ENCODE data around the gene FAM124A.

FAM124A gene

GRCh38 chr13:51221674-51222036 lies 543 bp upstream of the FAM124A start:
- no peak for DNase-seq

GRCh38 chr13:51222686-51223559 lies 725 bp downstream of the FAM124A start:
- DNase-seq, result no peak

GRCh38 chr13:51223560-51224270 lies 1.5 kb downstream of the FAM124A start:
- no peak for DNase-seq

GRCh38 chr13:51225029-51225428 lies 2.8 kb downstream of the FAM124A start:
- no peak for DNase-seq

- DNase-seq, result no peak
Observed at GRCh38 chr13:51227404-51227803, 5.2 kb downstream of the FAM124A start.

GRCh38 chr13:51229101-51229719 lies 7.0 kb downstream of the FAM124A start:
- no peak for DNase-seq

- DNase-seq, result no peak
Observed at GRCh38 chr13:51229731-51230130, 7.5 kb downstream of the FAM124A start.

GRCh38 chr13:51230477-51231105 lies 8.4 kb downstream of the FAM124A start:
- no peak for DNase-seq

GRCh38 chr13:51231456-51231855 lies 9.3 kb downstream of the FAM124A start:
- no peak for DNase-seq

GRCh38 chr13:51232328-51232727 lies 10.1 kb downstream of the FAM124A start:
- no peak for DNase-seq

- DNase-seq, result no peak
Observed at GRCh38 chr13:51233117-51233826, 11.1 kb downstream of the FAM124A start.

GRCh38 chr13:51234676-51235075 lies 12.5 kb downstream of the FAM124A start:
- DNase-seq, result no peak

GRCh38 chr13:51235186-51235585 lies 13.0 kb downstream of the FAM124A start:
- no peak for DNase-seq

- DNase-seq, result no peak
Observed at GRCh38 chr13:51235756-51236490, 13.7 kb downstream of the FAM124A start.

- no peak for DNase-seq
Observed at GRCh38 chr13:51236491-51236792, 14.2 kb downstream of the FAM124A start.

- no peak for DNase-seq
Observed at GRCh38 chr13:51237386-51237785, 15.2 kb downstream of the FAM124A start.

- no peak for DNase-seq
Observed at GRCh38 chr13:51237887-51238286, 15.7 kb downstream of the FAM124A start.

GRCh38 chr13:51240178-51240577 lies 18.0 kb downstream of the FAM124A start:
- DNase-seq, result no peak

GRCh38 chr13:51240958-51241357 lies 18.8 kb downstream of the FAM124A start:
- DNase-seq, result no peak

- DNase-seq, result no peak
Observed at GRCh38 chr13:51241720-51242119, 19.5 kb downstream of the FAM124A start.

- DNase-seq, result no peak
Observed at GRCh38 chr13:51243227-51243626, 21.0 kb downstream of the FAM124A start.

- DNase-seq, result no peak
Observed at GRCh38 chr13:51243832-51244231, 21.6 kb downstream of the FAM124A start.
